Gastrocnemius medialis (tissue), 4 donors: ENCODE results near the gene CLDN17. TPM values are rescaled to one million over a fixed set of nuclear protein-coding genes. Genes with fewer than 3 reads are reported as not detected.

Experiments used
- ATAC-seq, 2 donors: fragments of 150-250 bp; one replicate each; pipeline ENCODE4 v1.9.1; 2016
- DNase-seq, 2 donors: peaks; one replicate each; pipeline ENCODE4 v3.0.0-alpha.2; 2019
- H3K27ac ChIP-seq, 4 donors: fragments of 200-600 bp; sonication (generic); 1 replicate in 1 of 4; 2 replicates in 3 of 4; pipeline ENCODE4 v1.5.1; 2016 to 2018; ENCODE audit warnings: mild to moderate bottlenecking in 2 of 4, moderate library complexity in 1 of 4
- H3K27me3 ChIP-seq, 3 donors: fragments of 200-600 bp; sonication (generic) in 2 of 3; 1 replicate in 1 of 3; 2 replicates in 2 of 3; pipeline versions ENCODE4 v1.5.1 to v1.6.0; 2016 to 2019; ENCODE audit warnings: mild to moderate bottlenecking in 1 of 3, moderate library complexity in 1 of 3
- H3K36me3 ChIP-seq, 2 donors: fragments of 200-600 bp; sonication (generic) in 1 of 2; one replicate each; pipeline ENCODE4 v1.5.1; 2017 to 2018
- H3K4me1 ChIP-seq, 2 donors: fragments of 200-600 bp; sonication (generic) in 1 of 2; one replicate each; pipeline ENCODE4 v1.5.1; 2016 to 2017; ENCODE audit warnings: mild to moderate bottlenecking in 2 of 2
- H3K4me3 ChIP-seq, 4 donors: fragments of 200-600 bp; sonication (generic) in 3 of 4; 1 replicate in 1 of 4; 2 replicates in 3 of 4; pipeline ENCODE4 v1.5.1; 2016 to 2019; ENCODE audit warnings: mild to moderate bottlenecking in 2 of 4
- H3K9me3 ChIP-seq, 3 donors: fragments of 200-600 bp; sonication (generic) in 2 of 3; 1 replicate in 1 of 3; 2 replicates in 2 of 3; pipeline ENCODE4 v1.5.1; 2016 to 2019
- CTCF ChIP-seq, 5 experiments: fragments of 450-650 bp in 3 of 5; fragments of 200-600 bp in 2 of 5; sonication (generic) in 2 of 5; IDR thresholded peaks in 4 of 5; conservative IDR thresholded peaks in 1 of 5; 1 replicate in 4 of 5; 2 replicates in 1 of 5; pipeline ENCODE4 v1.5.1; 2016 to 2019; ENCODE audit warnings: antibody characterized with exemption in 5 of 5, mild to moderate bottlenecking in 3 of 5, moderate library complexity in 3 of 5
- POLR2A ChIP-seq, 2 donors: fragments of 450-650 bp; IDR thresholded peaks; one replicate each; pipeline ENCODE4 v1.6.1; 2017; ENCODE audit warnings: antibody characterized with exemption in 2 of 2, mild to moderate bottlenecking in 2 of 2, moderate library complexity in 2 of 2
- in situ Hi-C, 4 donors: fragments of 200-750 bp; cut with MboI; loops; one replicate each; pipeline versions ENCODE4 v1.15.0 to v1.8.0; 2017; ENCODE audit warnings: low sequenced_read_pairs in 4 of 4
- intact Hi-C: fragments of 100-400 bp; cut with DNase I; formaldehyde crosslinking; loops from one replicate; pipeline ENCODE4 v1.15.1; 2023; ENCODE audit warnings: low total_unique reads
- total RNA-seq, 4 donors: library from RNA; depleted of rRNA; stranded (reverse); fragments of >200 nt; gene quantifications; one replicate each; pipeline versions ENCODE4 v1.1.0 to v1.2.3, GENCODE V29; 2016

CLDN17 gene
- total RNA-seq: not detected

GRCh38 chr21:30166705-30167104 lies at the start of gene CLDN17:
Gene CLDN17 (minus strand): TSS chr21:30166805. CDS start chr21:30166617, 188 bp downstream.
- Histone ChIP-seq H3K27me3 (no peaks in the 10 kb centered on the region), H3K4me3 (no peak within 1 kb of the TSS), H3K36me3 (no peaks in the 10 kb centered on the region), H3K9me3 (no peaks in the 10 kb centered on the region), H3K4me1 (no peaks in the 10 kb centered on the region), H3K27ac (no peak within 1 kb of the TSS)
- in situ Hi-C loops: no loop called here
- TF ChIP-seq CTCF (IDR thresholded peaks at IDR 0.05 in 4 of 5, conservative IDR thresholded peaks at IDR 0.05 in 1 of 5): no peak
- no peak for TF ChIP-seq POLR2A (IDR thresholded peaks at IDR 0.05)
- ATAC-seq (no peak), DNase-seq (no peak)
- intact Hi-C loops: no loop called here

- in situ Hi-C loops: no loop called here
- Histone ChIP-seq H3K27ac (no peak within 1 kb of the TSS), H3K36me3 (no peaks in the 10 kb centered on the region), H3K4me1 (no peaks in the 10 kb centered on the region), H3K4me3 (no peak within 1 kb of the TSS), H3K27me3 (no peaks in the 10 kb centered on the region), H3K9me3 (no peaks in the 10 kb centered on the region)
- TF ChIP-seq POLR2A (IDR thresholded peaks at IDR 0.05) (no peak), CTCF (IDR thresholded peaks at IDR 0.05 in 4 of 5, conservative IDR thresholded peaks at IDR 0.05 in 1 of 5) (no peak)
- DNase-seq (no peak), ATAC-seq (no peak)
- intact Hi-C loops: no loop called here
Observed at GRCh38 chr21:30216041-30216723, 49.6 kb upstream of the CLDN17 start, which contains the start of gene CLDN8. Gene CLDN8 (minus strand): TSS chr21:30216097. CDS start chr21:30215925, 172 bp downstream.

- no peak for DNase-seq
- no peak for ATAC-seq
- Histone ChIP-seq H3K9me3 (no peaks in the 10 kb centered on the region), H3K36me3 (no peaks in the 10 kb centered on the region), H3K4me1 (no peaks in the 10 kb centered on the region), H3K27me3 (no peaks in the 10 kb centered on the region), H3K4me3 (no peak overlapping the region), H3K27ac (no peak overlapping the region)
- in situ Hi-C loops (no loop called here), intact Hi-C loops (no loop called here)
- TF ChIP-seq CTCF (IDR thresholded peaks at IDR 0.05 in 4 of 5, conservative IDR thresholded peaks at IDR 0.05 in 1 of 5) (no peak), POLR2A (IDR thresholded peaks at IDR 0.05) (no peak)
Observed at GRCh38 chr21:30211071-30211470, 44.5 kb upstream of the CLDN17 start.

- no peak for DNase-seq
- H3K9me3 ChIP-seq: no peaks in the 10 kb centered on the region
- H3K36me3 ChIP-seq: no peaks in the 10 kb centered on the region
- no peaks in the 10 kb centered on the region for H3K27me3 ChIP-seq
- intact Hi-C loops (no loop called here), in situ Hi-C loops (no loop called here)
- no peak overlapping the region for H3K27ac ChIP-seq
- no peak overlapping the region for H3K4me3 ChIP-seq
- no peaks in the 10 kb centered on the region for H3K4me1 ChIP-seq
- TF ChIP-seq POLR2A (IDR thresholded peaks at IDR 0.05) (no peak), CTCF (IDR thresholded peaks at IDR 0.05 in 4 of 5, conservative IDR thresholded peaks at IDR 0.05 in 1 of 5) (no peak)
- no peak for ATAC-seq
Observed at GRCh38 chr21:30209601-30210000, 43.0 kb upstream of the CLDN17 start.

GRCh38 chr21:30207252-30207579 lies 40.6 kb upstream of the CLDN17 start:
- in situ Hi-C loops: no loop called here
- Histone ChIP-seq H3K9me3 (no peaks in the 10 kb centered on the region), H3K4me3 (no peak overlapping the region), H3K27ac (no peak overlapping the region), H3K36me3 (no peaks in the 10 kb centered on the region), H3K4me1 (no peaks in the 10 kb centered on the region), H3K27me3 (no peaks in the 10 kb centered on the region)
- ATAC-seq (no peak), DNase-seq (no peak)
- intact Hi-C loops: no loop called here
- no peak for TF ChIP-seq POLR2A (IDR thresholded peaks at IDR 0.05)
